Right ventricle myocardium superior (tissue), 1 donor: ENCODE measurements around the gene CCDC177. TPM values are rescaled to one million over a fixed set of nuclear protein-coding genes. Genes with fewer than 3 reads are reported as not detected.

Experiments used
- ATAC-seq: fragments of 200-7000 bp; cut with Tn5 transposase; one replicate; pipeline ENCODE4 v1.9.1; 2020; ENCODE audit warnings: mild to moderate bottlenecking; ENCODE audit not compliant: poor library complexity
- DNase-seq: peaks from one replicate; pipeline ENCODE4 v3.0.0-alpha.2; 2020
- intact Hi-C: fragments of 100-400 bp; cut with DNase I; formaldehyde crosslinking; loops from one replicate; pipeline ENCODE4 v1.11.2; 2022
- long read RNA-seq: library from polyadenylated mRNA; unstranded; transcript quantifications from one replicate; pipeline ENCODE4 v2.0.0, GENCODE V29; 2021
- total RNA-seq: library from RNA; stranded (reverse); fragmentation: NEBNext Ultra II Directional; extraction: Animal tissue kit (Norgen Biotek cat#: 25700); gene quantifications from one replicate; pipeline ENCODE4 v1.2.1, GENCODE V29; 2021
- donor health status: DM: no; HTN: yes; CAD: no; lungs with severe emphysema.

CCDC177 gene
- not detected for total RNA-seq
- long read RNA-seq, result 0 reads

DNA sequence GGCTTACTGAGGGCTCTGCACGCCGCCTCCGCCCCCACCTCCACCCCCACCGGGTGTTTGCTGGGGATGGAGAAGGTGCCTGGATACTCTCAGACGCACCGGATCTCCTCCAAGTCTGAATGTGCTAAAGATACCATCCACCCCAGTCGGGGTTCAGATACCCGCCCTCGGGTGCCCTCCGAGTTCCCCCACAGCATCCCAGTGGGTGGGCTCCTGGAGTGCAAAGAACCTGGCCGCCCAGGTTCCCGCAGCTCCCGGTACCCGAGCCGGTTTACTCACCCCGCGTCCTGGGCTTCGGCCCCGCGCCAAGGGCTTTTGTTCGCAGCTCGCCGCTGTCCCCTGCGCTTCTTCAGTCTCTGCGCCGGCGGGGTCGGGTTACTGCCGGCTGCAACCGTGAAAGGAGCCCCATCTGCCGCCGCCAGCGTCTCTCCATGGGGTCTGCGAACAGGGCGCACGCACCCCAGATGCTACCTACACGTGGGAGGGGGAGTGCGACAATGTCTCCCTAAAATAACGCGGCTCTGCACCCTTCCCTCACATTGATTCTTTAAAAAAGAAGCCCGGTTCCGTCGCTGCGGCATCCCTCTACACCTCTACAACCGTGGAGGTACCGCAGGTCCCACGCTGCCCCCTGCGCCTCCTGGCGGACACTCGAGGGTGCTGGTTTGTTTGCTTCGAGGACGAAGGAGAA lies at the start of gene CCDC177:
CCDC177 (minus strand) TSS at position 609 of the 691 bp plus-strand sequence. CDS start 1,249 bp downstream, outside the sequence.
- intact Hi-C loops, result no loop called here
- peak; percentile 66 for ATAC-seq
- DNase-seq, result peak; percentile 62

GRCh38 chr14:69624136-69624535 lies 49.5 kb upstream of the CCDC177 start:
- intact Hi-C loops, result no loop called here
- DNase-seq, result no peak
- no peak for ATAC-seq

DNA sequence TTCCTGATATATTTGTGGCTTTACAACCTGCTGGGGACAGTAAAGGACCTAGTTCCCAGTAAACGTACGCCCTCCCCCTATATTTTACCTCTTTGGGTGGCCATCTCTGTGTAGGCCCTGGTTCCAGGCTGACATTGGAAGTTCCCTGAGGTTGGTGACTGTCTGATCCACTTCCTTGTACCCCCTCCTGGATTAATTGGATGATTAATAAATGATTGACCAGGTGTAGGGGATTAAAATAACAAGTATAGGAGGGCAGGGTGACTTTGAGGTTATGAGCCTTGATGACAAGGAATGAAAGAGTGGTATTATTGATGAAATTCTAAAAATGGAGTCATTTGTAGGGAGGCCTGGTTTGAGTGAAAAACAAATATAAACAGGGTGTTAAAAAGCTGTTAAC lies 46.3 kb upstream of the CCDC177 start:
- no peak for ATAC-seq
- no peak for DNase-seq
- intact Hi-C loops, result no loop called here

- DNase-seq, result no peak
- ATAC-seq, result no peak
- intact Hi-C loops, result no loop called here
Measured at GRCh38 chr14:69620211-69620611, 45.5 kb upstream of the CCDC177 start.

GRCh38 chr14:69619012-69619411 lies 44.3 kb upstream of the CCDC177 start:
- no peak for ATAC-seq
- intact Hi-C loops, result no loop called here
- DNase-seq, result no peak

DNA sequence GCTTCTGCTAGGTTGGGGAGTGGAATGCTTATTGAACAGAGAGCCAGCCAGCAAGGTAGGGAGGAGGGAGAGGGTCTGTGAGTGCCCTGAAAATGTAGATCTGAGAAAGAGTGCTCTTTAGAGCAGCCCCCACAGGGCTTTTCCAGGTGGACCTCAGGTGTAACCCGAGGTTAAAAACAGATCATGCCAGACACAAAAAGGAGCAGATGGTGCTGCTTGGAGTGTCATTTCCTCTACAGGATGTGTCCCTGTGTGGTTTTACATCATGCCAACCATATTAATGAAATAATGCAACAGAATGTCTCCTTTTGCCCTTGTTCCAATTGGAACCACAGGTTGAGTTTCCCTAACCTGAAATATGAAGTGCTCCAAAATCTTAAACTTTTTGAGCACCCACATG lies 43.1 kb upstream of the CCDC177 start:
- DNase-seq, result no peak
- intact Hi-C loops, result no loop called here
- no peak for ATAC-seq

DNA sequence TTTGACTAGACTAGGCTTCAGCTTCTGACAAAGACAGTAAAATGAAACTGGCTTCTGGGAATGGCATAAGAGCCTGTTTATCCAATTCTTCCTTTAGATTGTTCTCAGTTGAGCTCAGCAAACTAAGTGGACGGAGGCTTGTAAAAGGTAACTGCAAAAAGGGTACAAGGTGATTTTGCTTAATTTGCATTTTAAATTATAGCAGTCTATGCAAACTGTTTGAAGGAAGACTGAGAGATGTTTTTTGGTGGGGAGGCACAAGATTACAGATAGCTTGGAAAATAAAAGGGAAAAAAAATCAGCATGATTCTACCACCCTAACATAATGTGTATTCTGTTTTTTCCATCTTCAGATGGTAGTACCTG lies 41.7 kb upstream of the CCDC177 start:
- no peak for ATAC-seq
- no peak for DNase-seq
- intact Hi-C loops, result no loop called here

GRCh38 chr14:69615496-69616407 lies 41.1 kb upstream of the CCDC177 start:
- intact Hi-C loops, result no loop called here
- ATAC-seq (peak; percentile 43), DNase-seq (no peak)

- ATAC-seq (no peak), DNase-seq (no peak)
- intact Hi-C loops, result no loop called here
Measured at GRCh38 chr14:69615121-69615495, 40.4 kb upstream of the CCDC177 start.

DNA sequence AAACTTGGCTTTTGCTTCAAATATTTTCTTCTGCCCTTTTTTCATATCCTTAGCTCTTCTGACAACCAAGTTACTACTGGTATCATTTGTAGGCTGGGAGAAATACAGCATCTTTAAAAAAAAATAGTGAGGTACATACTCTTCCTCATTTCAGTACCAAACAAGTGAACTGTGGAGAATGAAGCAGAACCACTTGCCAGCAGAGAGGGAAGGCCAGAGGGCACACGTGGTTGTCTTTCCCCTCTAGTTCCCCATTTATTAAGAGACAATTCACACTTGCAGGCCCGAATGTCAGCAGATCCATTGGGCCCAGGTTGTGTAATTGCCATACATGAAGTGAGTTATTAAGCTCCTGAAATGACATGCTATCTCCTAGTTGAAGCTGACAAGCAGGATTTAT lies 39.9 kb upstream of the CCDC177 start:
- ATAC-seq (no peak), DNase-seq (no peak)
- intact Hi-C loops, result loop anchor here (5.0 kb wide), 1 partner anchor 98 kb away; no protein-coding TSS in a partner anchor

DNA sequence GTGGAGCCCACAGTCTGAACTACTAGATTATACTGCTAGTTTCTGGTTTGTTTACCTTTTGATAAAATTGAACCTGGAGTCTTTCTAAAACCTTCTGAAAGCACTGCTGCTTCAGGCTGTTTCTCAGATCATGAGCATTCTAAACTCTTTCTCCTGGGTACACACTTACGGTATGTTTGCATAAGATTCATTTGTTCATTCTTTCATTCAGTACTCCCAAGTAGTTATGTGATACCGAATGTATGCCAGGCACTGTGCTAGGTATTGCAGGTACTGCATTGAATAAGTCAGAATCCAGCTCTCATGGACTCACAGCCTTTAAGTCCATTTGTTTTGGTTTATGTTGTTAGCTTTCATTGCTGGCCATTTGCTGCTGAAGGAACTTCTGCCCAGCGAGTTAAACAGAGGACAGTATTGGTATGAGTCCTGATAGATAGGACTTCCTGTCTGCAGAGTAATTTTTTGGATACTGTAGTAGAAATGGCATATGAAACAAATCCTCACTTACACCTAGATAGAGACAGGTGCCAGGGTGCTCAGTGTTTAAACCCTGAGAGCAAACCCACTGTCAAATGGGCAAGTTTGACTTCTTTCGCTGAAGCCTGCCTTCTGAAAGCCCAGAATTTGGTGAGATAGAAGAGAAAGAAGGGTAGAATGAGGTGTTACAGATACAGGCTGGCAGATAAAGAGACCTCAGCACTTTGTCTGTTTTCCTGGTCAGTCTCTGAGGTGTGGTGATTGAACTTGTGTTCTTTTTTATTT lies 38.8 kb upstream of the CCDC177 start:
- no peak for ATAC-seq
- intact Hi-C loops, result loop anchor here (2.0 to 5.0 kb wide), 2 partner anchors 51 to 99 kb away; no protein-coding TSS in a partner anchor

DNA sequence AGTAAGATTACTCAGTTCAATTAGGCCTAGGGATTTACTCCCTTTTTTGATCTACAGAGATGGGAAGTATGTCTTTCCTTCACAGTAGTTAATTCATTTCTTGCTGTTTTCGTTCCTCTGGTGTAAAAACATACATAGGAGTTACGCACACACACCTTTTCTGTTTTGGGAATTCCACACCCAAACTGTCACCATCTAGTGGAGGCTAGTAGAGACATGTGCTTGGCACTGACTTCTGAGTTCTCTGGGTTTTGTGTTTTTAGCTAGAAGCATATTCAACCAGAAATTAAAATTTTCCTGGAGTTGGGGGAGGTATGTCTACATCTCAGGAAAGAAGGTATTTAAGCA lies 38.1 kb upstream of the CCDC177 start:
- ATAC-seq (no peak), DNase-seq (no peak)
- intact Hi-C loops, result loop anchor here (2.0 to 5.0 kb wide), 2 partner anchors 52 to 100 kb away; no protein-coding TSS in a partner anchor

More for the DNA sequence above, 38.8 kb upstream of the CCDC177 start:
- DNase-seq, result no peak

DNA sequence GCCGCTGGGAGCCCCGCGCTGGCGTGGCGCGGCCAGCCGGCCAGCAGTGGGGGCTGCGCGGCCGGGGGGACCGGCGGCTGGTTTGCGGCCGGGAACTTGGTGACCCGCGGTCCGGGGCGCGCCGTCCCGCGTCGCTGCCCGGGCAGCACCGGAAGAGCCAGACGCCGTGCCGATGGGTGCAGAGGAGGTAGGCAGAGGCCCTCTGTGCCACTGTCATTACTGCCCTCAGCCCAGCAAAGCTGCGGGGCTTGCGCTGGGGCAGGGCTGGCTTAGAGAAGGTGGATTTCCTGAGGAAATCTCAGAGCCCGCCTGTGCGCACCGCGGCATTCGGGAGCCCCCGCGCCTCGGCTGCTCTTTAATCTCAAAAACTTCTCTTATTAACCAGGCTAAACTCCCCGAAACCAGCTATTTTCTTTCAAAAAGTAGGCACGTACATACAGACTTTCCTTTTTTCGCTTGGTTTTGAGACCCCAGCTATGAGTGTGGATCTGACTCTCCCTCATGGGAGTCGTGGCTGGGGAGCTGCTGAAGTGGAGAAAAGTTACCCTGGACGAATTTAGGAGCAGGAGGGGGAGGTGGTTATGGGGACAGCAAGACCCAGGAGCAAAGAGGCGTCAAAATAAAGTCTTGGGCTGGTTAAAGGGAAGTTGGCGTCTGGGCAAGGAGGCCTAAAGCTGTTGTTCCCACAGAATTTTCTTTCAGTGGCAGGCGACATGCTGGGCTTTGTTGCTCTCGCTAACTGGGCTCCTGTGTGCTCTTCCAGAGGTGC lies 37.5 kb upstream of the CCDC177 start:
- ATAC-seq (peak; percentile 0), DNase-seq (peak; percentile 49)
- intact Hi-C loops, result loop anchor here (2.0 to 5.0 kb wide), 2 partner anchors 53 to 100 kb away; no protein-coding TSS in a partner anchor

GRCh38 chr14:69611172-69612013 lies 36.7 kb upstream of the CCDC177 start, which contains the start of gene SUSD6:
Gene SUSD6, plus strand, starts transcription at chr14:69611596. Its CDS starts 46,997 bp downstream, at chr14:69658593.
- DNase-seq (peak; percentile 95), ATAC-seq (peak; percentile 89)
- intact Hi-C loops, result loop anchor here (2.0 to 5.0 kb wide), 2 partner anchors 53 to 101 kb away; no protein-coding TSS in a partner anchor

GRCh38 chr14:69610874-69611171 lies 36.2 kb upstream of the CCDC177 start:
- intact Hi-C loops, result loop anchor here (5.0 kb wide), 1 partner anchor 101 kb away; no protein-coding TSS in a partner anchor
- DNase-seq, result no peak
- peak; percentile 13 for ATAC-seq

- ATAC-seq (no peak), DNase-seq (no peak)
- intact Hi-C loops, result loop anchor here (5.0 kb wide), 1 partner anchor 102 kb away; no protein-coding TSS in a partner anchor
Measured at GRCh38 chr14:69610020-69610873, 35.6 kb upstream of the CCDC177 start.
